Subcutaneous adipose tissue (tissue), 4 donors: Measurements from ENCODE around the gene ANP32A. TPM values are rescaled to one million over a fixed set of nuclear protein-coding genes. Genes with fewer than 3 reads are reported as not detected.

Source experiments
- CTCF ChIP-seq: fragments of 450-650 bp; IDR thresholded peaks from one replicate; pipeline ENCODE4 v1.5.1; 2016; ENCODE audit warnings: low read depth, mild to moderate bottlenecking, control low read depth, antibody characterized with exemption, moderate library complexity
- total RNA-seq, 4 donors: library from RNA; depleted of rRNA; stranded (reverse); fragments of >200 nt; gene quantifications; one replicate each; pipeline ENCODE4 v1.1.0, GENCODE V29; 2016

Gene ANP32A
- total RNA-seq, 4 donors from 2014 or later = 55.9 to 88.2 (median 66.2) TPM

GRCh38 chr15:68769702-68770101 lies 51.0 kb downstream of the ANP32A start:
- TF ChIP-seq CTCF = no peak

- no peak for TF ChIP-seq CTCF
Measured at GRCh38 chr15:68768321-68768720, 52.4 kb downstream of the ANP32A start.

- TF ChIP-seq CTCF = no peak
Measured at GRCh38 chr15:68767833-68768232, 52.9 kb downstream of the ANP32A start.

GRCh38 chr15:68765602-68766368 lies 54.9 kb downstream of the ANP32A start:
- TF ChIP-seq CTCF = no peak

GRCh38 chr15:68764090-68764489 lies 56.6 kb downstream of the ANP32A start:
- no peak for TF ChIP-seq CTCF

GRCh38 chr15:68763063-68763462 lies 57.6 kb downstream of the ANP32A start:
- no peak for TF ChIP-seq CTCF

DNA sequence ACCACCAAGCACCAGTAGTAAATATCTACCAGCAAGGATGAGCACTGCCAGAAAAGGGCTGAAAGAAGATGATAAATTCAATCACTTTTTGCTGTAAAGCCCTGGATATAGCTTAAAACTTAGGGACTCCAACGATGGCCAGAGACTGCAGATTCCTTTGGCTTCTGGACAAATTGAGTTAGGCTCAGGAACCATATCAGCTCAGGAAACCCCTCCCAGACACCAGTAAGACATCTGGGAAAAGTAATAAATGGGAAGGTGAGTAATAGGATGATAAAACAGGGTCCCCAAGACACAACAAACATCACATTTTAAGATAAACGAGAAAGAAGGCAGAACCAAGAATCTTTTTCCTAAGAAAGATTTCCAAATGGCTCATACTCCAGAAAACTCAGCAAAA lies 65.0 kb downstream of the ANP32A start:
- TF ChIP-seq CTCF = no peak
